ENCODE data around the gene CAND2.
"Not testable (repeated sequence)": the region's sequence is repeated elsewhere in the genome, so short reads cannot be mapped to it uniquely, and the experiment has no call there.

The CAND2 gene

GRCh38 chr3:12840148-12840547 lies 43.7 kb downstream of the CAND2 start:
- Mint-ChIP-seq H3K36me3 (peaks cover 41% of the 10 kb centered on the region), H3K27ac (peak overlapping the region; percentile 100), H3K4me3 (peak overlapping the region; percentile 97), H3K4me1 (ENCODE audit: low read depth) (peaks cover 43% of the 10 kb centered on the region)
- H3K9me3 Mint-ChIP-seq (ENCODE audit: low read depth); H3K27me3 Mint-ChIP-seq: not testable (repeated sequence)

GRCh38 chr3:12840591-12841148 lies 44.2 kb downstream of the CAND2 start:
- Mint-ChIP-seq H3K4me3 (peak overlapping the region; percentile 97), H3K4me1 (ENCODE audit: low read depth) (peaks cover 40% of the 10 kb centered on the region), H3K9me3 (ENCODE audit: low read depth) (no peaks in the 10 kb centered on the region), H3K36me3 (peaks cover 41% of the 10 kb centered on the region), H3K27me3 (no peaks in the 10 kb centered on the region), H3K27ac (peak overlapping the region; percentile 100)

- peaks cover 36% of the 10 kb centered on the region for H3K4me1 Mint-ChIP-seq (ENCODE audit: low read depth)
- peaks cover 35% of the 10 kb centered on the region for H3K36me3 Mint-ChIP-seq
- H3K27ac Mint-ChIP-seq = peak within 1 kb of the TSS; percentile 100
- H3K4me3 Mint-ChIP-seq = peak within 1 kb of the TSS; percentile 97
- no peaks in the 10 kb centered on the region for H3K27me3 Mint-ChIP-seq
- H3K9me3 Mint-ChIP-seq (ENCODE audit: low read depth) = no peaks in the 10 kb centered on the region
Measured at GRCh38 chr3:12841149-12841969, 44.9 kb downstream of the CAND2 start, which contains the start of gene RPL32. TSS of gene RPL32 (minus strand) at chr3:12841565. CDS start at chr3:12840237, 1,328 bp downstream.

DNA sequence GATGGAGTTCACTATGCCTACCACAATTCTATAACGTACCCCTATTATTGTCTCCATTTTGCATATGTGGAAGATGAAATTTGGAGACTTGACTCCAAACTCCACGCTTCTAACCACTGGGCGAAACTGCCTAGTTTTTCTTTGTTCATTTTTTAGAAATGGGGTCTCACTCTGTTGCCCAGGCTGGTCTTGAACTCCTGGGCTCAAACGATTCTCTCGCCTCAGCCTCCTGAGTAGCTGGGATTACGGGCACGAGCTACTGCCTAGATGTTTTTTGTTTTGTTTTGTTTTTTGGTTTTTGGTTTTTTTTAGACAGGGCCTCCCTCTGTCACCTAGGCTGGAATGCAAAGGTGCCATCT lies 45.5 kb downstream of the CAND2 start:
- Mint-ChIP-seq H3K4me1 (ENCODE audit: low read depth) (peaks cover 31% of the 10 kb centered on the region), H3K36me3 (peaks cover 33% of the 10 kb centered on the region), H3K27ac (peak overlapping the region; percentile 100)

GRCh38 chr3:12842469-12842868 lies 46.0 kb downstream of the CAND2 start:
- Mint-ChIP-seq H3K36me3 (peaks cover 29% of the 10 kb centered on the region), H3K9me3 (ENCODE audit: low read depth) (no peaks in the 10 kb centered on the region), H3K27me3 (no peaks in the 10 kb centered on the region), H3K4me1 (ENCODE audit: low read depth) (peaks cover 26% of the 10 kb centered on the region), H3K27ac (peak overlapping the region; percentile 100), H3K4me3 (no peak overlapping the region)

More for the DNA sequence above, 45.5 kb downstream of the CAND2 start:
- no peaks in the 10 kb centered on the region for H3K27me3 Mint-ChIP-seq
- no peaks in the 10 kb centered on the region for H3K9me3 Mint-ChIP-seq (ENCODE audit: low read depth)
- peak overlapping the region; percentile 97 for H3K4me3 Mint-ChIP-seq

DNA sequence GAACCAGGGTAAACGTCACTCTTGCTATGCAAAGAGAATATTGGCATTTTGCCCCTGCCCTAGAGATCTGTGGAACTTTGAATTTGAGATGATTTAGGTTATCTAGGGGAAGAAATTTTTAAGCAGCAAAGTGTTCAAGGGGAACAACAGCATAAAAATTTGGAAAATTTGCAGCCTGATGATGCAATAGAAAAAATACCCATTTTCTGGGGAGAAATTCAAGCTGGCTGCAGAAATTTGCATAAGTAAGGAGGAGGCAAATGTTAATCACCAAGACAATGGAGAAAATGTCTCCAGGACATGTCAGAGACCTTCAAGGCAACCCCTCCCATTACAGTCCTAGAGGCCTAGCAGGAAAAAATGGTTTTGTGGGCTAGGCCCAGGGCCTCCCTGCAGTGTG lies 49.3 kb downstream of the CAND2 start:
- Mint-ChIP-seq H3K36me3 (peaks cover 1% of the 10 kb centered on the region), H3K27me3 (no peaks in the 10 kb centered on the region), H3K27ac (no peak overlapping the region), H3K9me3 (ENCODE audit: low read depth) (no peaks in the 10 kb centered on the region), H3K4me1 (ENCODE audit: low read depth) (peaks cover 2% of the 10 kb centered on the region), H3K4me3 (no peak overlapping the region)

- Mint-ChIP-seq H3K4me3 (no peak overlapping the region), H3K4me1 (ENCODE audit: low read depth) (no peaks in the 10 kb centered on the region), H3K36me3 (no peaks in the 10 kb centered on the region), H3K9me3 (ENCODE audit: low read depth) (no peaks in the 10 kb centered on the region), H3K27ac (no peak overlapping the region), H3K27me3 (peaks cover 2% of the 10 kb centered on the region)
Measured at GRCh38 chr3:12852201-12852600, 55.7 kb downstream of the CAND2 start.

DNA sequence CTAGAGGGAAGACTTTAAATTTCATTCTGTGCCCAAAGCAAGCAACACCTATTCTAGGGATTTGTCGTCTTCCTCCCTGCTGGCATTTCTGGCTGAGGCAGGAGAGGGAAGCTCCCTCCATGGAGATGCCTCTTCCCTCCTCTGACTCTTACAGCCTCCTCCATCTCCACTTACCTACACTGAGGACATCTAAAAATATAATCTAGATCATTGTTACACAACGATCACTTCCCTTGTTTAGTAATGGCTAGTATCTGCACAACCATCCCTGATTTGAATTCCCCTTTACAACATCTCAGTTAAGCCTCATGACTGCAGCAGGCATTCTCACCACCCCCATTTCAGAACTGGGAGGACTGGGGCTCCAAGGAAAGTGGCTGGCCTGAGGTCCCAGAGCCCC lies 57.4 kb downstream of the CAND2 start:
- not testable (repeated sequence) for H3K27ac Mint-ChIP-seq; H3K4me1 Mint-ChIP-seq (ENCODE audit: low read depth); H3K4me3 Mint-ChIP-seq; H3K36me3 Mint-ChIP-seq; H3K27me3 Mint-ChIP-seq; H3K9me3 Mint-ChIP-seq (ENCODE audit: low read depth)

- H3K36me3 Mint-ChIP-seq = no peaks in the 10 kb centered on the region
- no peaks in the 10 kb centered on the region for H3K9me3 Mint-ChIP-seq (ENCODE audit: low read depth)
- H3K27me3 Mint-ChIP-seq = peaks cover 2% of the 10 kb centered on the region
- no peaks in the 10 kb centered on the region for H3K4me1 Mint-ChIP-seq (ENCODE audit: low read depth)
- no peak overlapping the region for H3K4me3 Mint-ChIP-seq
- H3K27ac Mint-ChIP-seq = no peak overlapping the region
Measured at GRCh38 chr3:12854565-12854964, 58.1 kb downstream of the CAND2 start.

- Mint-ChIP-seq H3K27me3 (no peaks in the 10 kb centered on the region), H3K4me1 (ENCODE audit: low read depth) (no peaks in the 10 kb centered on the region), H3K36me3 (no peaks in the 10 kb centered on the region), H3K9me3 (ENCODE audit: low read depth) (no peaks in the 10 kb centered on the region), H3K27ac (no peak overlapping the region), H3K4me3 (no peak overlapping the region)
Measured at GRCh38 chr3:12856626-12857025, 60.1 kb downstream of the CAND2 start.

- H3K9me3 Mint-ChIP-seq (ENCODE audit: low read depth) = no peaks in the 10 kb centered on the region
- no peaks in the 10 kb centered on the region for H3K36me3 Mint-ChIP-seq
- H3K27me3 Mint-ChIP-seq = no peaks in the 10 kb centered on the region
- H3K4me1 Mint-ChIP-seq (ENCODE audit: low read depth) = no peaks in the 10 kb centered on the region
- H3K4me3 Mint-ChIP-seq = no peak overlapping the region
- H3K27ac Mint-ChIP-seq = no peak overlapping the region
Measured at GRCh38 chr3:12859840-12860239, 63.4 kb downstream of the CAND2 start.

- peaks cover 2% of the 10 kb centered on the region for H3K36me3 Mint-ChIP-seq
- H3K9me3 Mint-ChIP-seq (ENCODE audit: low read depth) = no peaks in the 10 kb centered on the region
- H3K4me1 Mint-ChIP-seq (ENCODE audit: low read depth) = no peaks in the 10 kb centered on the region
- no peak overlapping the region for H3K4me3 Mint-ChIP-seq
- no peak overlapping the region for H3K27ac Mint-ChIP-seq
- no peaks in the 10 kb centered on the region for H3K27me3 Mint-ChIP-seq
Measured at GRCh38 chr3:12861611-12862010, 65.1 kb downstream of the CAND2 start.

DNA sequence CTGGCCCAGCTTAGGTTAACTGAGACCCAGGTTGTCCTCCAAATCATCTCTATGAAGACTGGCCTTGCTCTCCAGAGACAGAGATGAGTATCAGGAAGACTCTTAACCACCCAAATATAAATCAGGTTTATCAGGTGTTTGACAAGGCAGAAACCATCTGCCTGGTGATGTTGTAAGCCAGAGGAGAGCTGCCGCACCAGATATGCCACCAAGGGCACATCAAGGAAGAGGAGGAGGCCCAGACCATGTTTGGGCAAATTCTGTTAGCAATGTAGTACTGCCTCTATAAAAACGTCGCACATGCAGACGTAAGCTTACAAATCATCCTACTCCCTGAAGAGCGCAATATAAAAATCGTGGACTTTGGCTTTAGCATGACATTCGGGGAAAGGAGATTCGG lies 65.9 kb downstream of the CAND2 start:
- H3K27ac Mint-ChIP-seq = no peak overlapping the region
- peaks cover 2% of the 10 kb centered on the region for H3K36me3 Mint-ChIP-seq
- H3K4me1 Mint-ChIP-seq (ENCODE audit: low read depth) = no peaks in the 10 kb centered on the region
- no peaks in the 10 kb centered on the region for H3K27me3 Mint-ChIP-seq
- no peak overlapping the region for H3K4me3 Mint-ChIP-seq
- no peaks in the 10 kb centered on the region for H3K9me3 Mint-ChIP-seq (ENCODE audit: low read depth)

GRCh38 chr3:12865271-12865670 lies 68.8 kb downstream of the CAND2 start:
- H3K4me3 Mint-ChIP-seq = no peak overlapping the region

GRCh38 chr3:12866836-12867235 lies 70.4 kb downstream of the CAND2 start:
- Mint-ChIP-seq H3K9me3 (ENCODE audit: low read depth) (no peaks in the 10 kb centered on the region), H3K36me3 (peaks cover 2% of the 10 kb centered on the region), H3K27ac (no peak overlapping the region), H3K4me3 (no peak overlapping the region), H3K4me1 (ENCODE audit: low read depth) (peaks cover 15% of the 10 kb centered on the region), H3K27me3 (peaks cover 5% of the 10 kb centered on the region)

More at GRCh38 chr3:12865271-12865670, 68.8 kb downstream of the CAND2 start:
- Mint-ChIP-seq H3K9me3 (ENCODE audit: low read depth) (no peaks in the 10 kb centered on the region), H3K27me3 (peaks cover 3% of the 10 kb centered on the region), H3K27ac (no peak overlapping the region), H3K36me3 (peaks cover 2% of the 10 kb centered on the region), H3K4me1 (ENCODE audit: low read depth) (peaks cover 11% of the 10 kb centered on the region)
